PC-9 (cell line): ENCODE data around the gene NT5M. TPM values are rescaled to one million over a fixed set of nuclear protein-coding genes. Genes with fewer than 3 reads are reported as not detected.
"Not testable (repeated sequence)": the region's sequence is repeated elsewhere in the genome, so short reads cannot be mapped to it uniquely, and the experiment has no call there.

Experiments used
- BruUV-seq: library from RNA; stranded (reverse); fragments of 400-500 nt; replicated peaks from 2 replicates; lab custom pipeline; 2021; lab: Mats Ljungman, UMichigan
- CTCF ChIA-PET: fragments of 300-600 bp; sonication (Branson Sonifier 250); formaldehyde crosslinking; loops from one replicate; lab custom pipeline; 2022; ENCODE audit warnings: antibody characterized with exemption; lab: Charles Lee
- POLR2A ChIA-PET: fragments of 300-600 bp; sonication (Branson Sonifier 250); formaldehyde crosslinking; loops from one replicate; lab custom pipeline; 2022; ENCODE audit warnings: antibody characterized with exemption; ENCODE audit not compliant: unreplicated experiment; lab: Charles Lee
- DNase-seq, 2 experiments: peaks; one replicate each; pipeline versions ENCODE4 v3.0.0 to v3.0.0-alpha.2; 2015 to 2022; ENCODE audit warnings: mixed read lengths in 1 of 2
- H2AFZ ChIP-seq: fragments of 200-600 bp; sonication (generic); 2 replicates; pipeline ENCODE4 v1.8.1; 2017; ENCODE audit warnings: antibody characterized with exemption
- H3F3A ChIP-seq: fragments of 200-600 bp; sonication (generic); 2 replicates; pipeline ENCODE4 v1.8.1; 2017; ENCODE audit warnings: antibody characterized with exemption, mild to moderate bottlenecking, low read depth; ENCODE audit not compliant: insufficient read depth
- H3K27ac ChIP-seq: fragments of 200-600 bp; sonication (generic); 2 replicates; pipeline ENCODE4 v1.6.1; 2016; ENCODE audit warnings: mixed run types
- H3K27me3 ChIP-seq: fragments of 200-600 bp; sonication (generic); 2 replicates; pipeline ENCODE4 v1.6.1; 2016; ENCODE audit warnings: low read depth, mixed run types; ENCODE audit not compliant: insufficient read depth
- H3K36me3 ChIP-seq: fragments of 200-600 bp; sonication (generic); 2 replicates; pipeline ENCODE4 v1.6.1; 2016; ENCODE audit warnings: low read depth, mixed run types
- H3K4me1 ChIP-seq: fragments of 200-600 bp; sonication (generic); replicated peaks from 2 replicates; pipeline ENCODE4 v1.6.1; 2016; ENCODE audit warnings: mixed run types; ENCODE audit not compliant: insufficient read depth
- H3K4me2 ChIP-seq: fragments of 200-600 bp; sonication (generic); 2 replicates; pipeline ENCODE4 v1.6.1; 2017; ENCODE audit warnings: mixed run types
- H3K4me3 ChIP-seq: fragments of 200-600 bp; sonication (generic); 2 replicates; pipeline ENCODE4 v1.6.1; 2016; ENCODE audit warnings: mixed run types
- H3K79me2 ChIP-seq: fragments of 200-600 bp; sonication (generic); 2 replicates; pipeline ENCODE4 v1.6.1; 2017; ENCODE audit warnings: low read depth, mixed run types
- H3K9me2 ChIP-seq: fragments of 200-600 bp; sonication (generic); 2 replicates; pipeline ENCODE4 v1.8.1; 2017; ENCODE audit warnings: mild to moderate bottlenecking; ENCODE audit not compliant: insufficient read depth
- H3K9me3 ChIP-seq: fragments of 200-600 bp; sonication (generic); 2 replicates; pipeline ENCODE4 v1.8.1; 2016; ENCODE audit warnings: low read depth; ENCODE audit not compliant: insufficient read depth
- H4K20me1 ChIP-seq: fragments of 200-600 bp; sonication (generic); 2 replicates; pipeline ENCODE4 v1.8.1; 2017; ENCODE audit not compliant: insufficient read depth
- EZH2 ChIP-seq: fragments of 200-600 bp; sonication (generic); IDR thresholded peaks from 2 replicates; pipeline ENCODE4 v1.8.0; 2017; ENCODE audit warnings: antibody characterized with exemption, low read depth
- intact Hi-C: fragments of 100-400 bp; cut with micrococcal nuclease; formaldehyde crosslinking; loops from one replicate; pipeline ENCODE4 v1.10.0; 2022; ENCODE audit not compliant: unreplicated experiment
- total RNA-seq: library from RNA; stranded (reverse); gene quantifications from 2 replicates; pipeline ENCODE4 v1.2.3, GENCODE V29; 2021
- TF ChIP-seq, protein P1 (sequence below): fragments of 200-600 bp; sonication (generic); conservative IDR thresholded peaks from 2 replicates; pipeline ENCODE4 v1.6.1; 2017; ENCODE audit warnings: mixed run types, antibody characterized with exemption, mild to moderate bottlenecking, moderate library complexity

NT5M gene
- total RNA-seq, 1 experiment from 2014 or later: 6.2 TPM

DNA sequence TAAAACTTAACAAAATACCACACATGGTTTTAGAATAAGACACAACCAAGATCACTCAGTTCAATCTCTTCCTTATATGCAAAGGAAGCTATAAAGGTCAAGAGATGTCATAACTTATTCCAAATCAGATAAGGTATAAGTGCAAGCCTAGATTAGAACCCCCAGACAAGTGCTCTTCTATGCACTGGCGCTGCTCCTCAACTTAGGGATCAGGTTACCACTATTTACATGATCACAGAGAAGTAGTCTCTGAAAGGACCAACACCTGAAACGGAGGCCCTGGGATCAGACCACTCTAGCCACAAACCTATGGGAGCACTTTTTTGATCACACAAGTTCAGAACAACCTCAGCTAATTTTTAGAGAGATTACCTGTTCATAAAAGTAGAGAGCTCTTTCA, 38.7 kb upstream of the NT5M start:
- POLR2A ChIA-PET: no interaction called here
- H3K9me2 ChIP-seq: no peaks in the 10 kb centered on the region
- H3K27me3 ChIP-seq: no peaks in the 10 kb centered on the region
- peaks cover 27% of the 10 kb centered on the region; the same call in 1 of the 2 replicates for H3F3A ChIP-seq
- H2AFZ ChIP-seq: no peak overlapping the region
- BruUV-seq: no TSS peak
- DNase-seq: no peak
- CTCF ChIA-PET: no interaction called here
- H3K4me2 ChIP-seq: no peak overlapping the region
- no peaks in the 10 kb centered on the region for H3K79me2 ChIP-seq
- peaks cover 5% of the 10 kb centered on the region; the same call in 1 of the 2 replicates for H4K20me1 ChIP-seq
- H3K4me1 ChIP-seq: no peaks in the 10 kb centered on the region
- intact Hi-C loops: no loop called here
- H3K36me3 ChIP-seq: peaks cover 56% of the 10 kb centered on the region
- H3K27ac ChIP-seq: no peak overlapping the region
- no peaks in the 10 kb centered on the region for H3K9me3 ChIP-seq
- TF ChIP-seq, protein P1, sequence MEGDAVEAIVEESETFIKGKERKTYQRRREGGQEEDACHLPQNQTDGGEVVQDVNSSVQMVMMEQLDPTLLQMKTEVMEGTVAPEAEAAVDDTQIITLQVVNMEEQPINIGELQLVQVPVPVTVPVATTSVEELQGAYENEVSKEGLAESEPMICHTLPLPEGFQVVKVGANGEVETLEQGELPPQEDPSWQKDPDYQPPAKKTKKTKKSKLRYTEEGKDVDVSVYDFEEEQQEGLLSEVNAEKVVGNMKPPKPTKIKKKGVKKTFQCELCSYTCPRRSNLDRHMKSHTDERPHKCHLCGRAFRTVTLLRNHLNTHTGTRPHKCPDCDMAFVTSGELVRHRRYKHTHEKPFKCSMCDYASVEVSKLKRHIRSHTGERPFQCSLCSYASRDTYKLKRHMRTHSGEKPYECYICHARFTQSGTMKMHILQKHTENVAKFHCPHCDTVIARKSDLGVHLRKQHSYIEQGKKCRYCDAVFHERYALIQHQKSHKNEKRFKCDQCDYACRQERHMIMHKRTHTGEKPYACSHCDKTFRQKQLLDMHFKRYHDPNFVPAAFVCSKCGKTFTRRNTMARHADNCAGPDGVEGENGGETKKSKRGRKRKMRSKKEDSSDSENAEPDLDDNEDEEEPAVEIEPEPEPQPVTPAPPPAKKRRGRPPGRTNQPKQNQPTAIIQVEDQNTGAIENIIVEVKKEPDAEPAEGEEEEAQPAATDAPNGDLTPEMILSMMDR: no peak
- no peak for TF ChIP-seq EZH2
- no peak overlapping the region for H3K4me3 ChIP-seq

GRCh38 chr17:17269926-17270773, 33.0 kb upstream of the NT5M start:
- Histone ChIP-seq H3K9me2 (no peaks in the 10 kb centered on the region), H3K27ac (no peak overlapping the region), H3K27me3 (no peaks in the 10 kb centered on the region), H3K4me1 (no peaks in the 10 kb centered on the region), H3K79me2 (peaks cover 25% of the 10 kb centered on the region), H3K4me2 (no peak overlapping the region), H3K4me3 (no peak overlapping the region), H3K36me3 (peaks cover 49% of the 10 kb centered on the region), H3K9me3 (no peaks in the 10 kb centered on the region), H4K20me1 (peaks cover 23% of the 10 kb centered on the region; the same call in 1 of the 2 replicates), H2AFZ (no peak overlapping the region), H3F3A (peaks cover 29% of the 10 kb centered on the region; the same call in 1 of the 2 replicates)
- POLR2A ChIA-PET: no interaction called here
- intact Hi-C loops: no loop called here
- DNase-seq: no peak
- CTCF ChIA-PET: interaction anchor here (0.6 kb wide), 1 partner anchor 68 kb away, joined by 3 read pairs; no protein-coding TSS in a partner anchor
- no peak for TF ChIP-seq EZH2
- TF ChIP-seq, protein P1: peak; percentile 55
- BruUV-seq: no TSS peak

GRCh38 chr17:17275971-17276370, 27.2 kb upstream of the NT5M start:
- Histone ChIP-seq H3K36me3 (peaks cover 21% of the 10 kb centered on the region; the same call in 1 of the 2 replicates), H3K9me2 (no peaks in the 10 kb centered on the region), H3K9me3 (no peaks in the 10 kb centered on the region), H2AFZ (no peak overlapping the region), H3F3A (peaks cover 10% of the 10 kb centered on the region; the same call in 1 of the 2 replicates), H4K20me1 (peaks cover 67% of the 10 kb centered on the region), H3K79me2 (peaks cover 76% of the 10 kb centered on the region), H3K4me2 (no peak overlapping the region), H3K27me3 (no peaks in the 10 kb centered on the region), H3K4me3 (no peak overlapping the region), H3K27ac (no peak overlapping the region), H3K4me1 (peaks cover 12% of the 10 kb centered on the region)
- DNase-seq: no peak
- TF ChIP-seq, protein P1: no peak
- no peak for TF ChIP-seq EZH2
- CTCF ChIA-PET: no interaction called here
- BruUV-seq: no TSS peak
- POLR2A ChIA-PET: no interaction called here
- intact Hi-C loops: no loop called here

GRCh38 chr17:17277431-17277830, 25.7 kb upstream of the NT5M start:
- H2AFZ ChIP-seq, BruUV-seq, H3K4me3 ChIP-seq, H3K9me3 ChIP-seq, H3K4me2 ChIP-seq, intact Hi-C loops, H3K9me2 ChIP-seq, H3K27ac ChIP-seq, DNase-seq, POLR2A ChIA-PET, H3K27me3 ChIP-seq, H3F3A ChIP-seq: not testable (repeated sequence)
- peaks cover 56% of the 10 kb centered on the region for H4K20me1 ChIP-seq
- H3K4me1 ChIP-seq: peaks cover 12% of the 10 kb centered on the region
- CTCF ChIA-PET: interaction anchor here (0.7 kb wide), 1 partner anchor 14 kb away, joined by 3 read pairs; no protein-coding TSS in a partner anchor
- 0 out of 2 replicates have a peak, but pooled peaks cover 15% of the 10 kb centered on the region for H3K36me3 ChIP-seq
- peaks cover 70% of the 10 kb centered on the region for H3K79me2 ChIP-seq
